Measurements from ENCODE around the gene MAP1LC3C.

GRCh38 chr1:242008826-242009495, 10.1 kb upstream of the MAP1LC3C start:
- TF ChIP-seq EZH2 (IDR thresholded peaks at IDR 0.05) = no peak
- TF ChIP-seq CTCF (IDR thresholded peaks at IDR 0.05) = no peak
